NCI-H510A treated with DMSO at 0.1 percent for 48 hours (cell line): Measurements from ENCODE around the gene IFIT1B.
A peak's percentile ranks its signal among the peaks of the same experiment; 100 is the strongest.
"Not testable (repeated sequence)": the region's sequence is repeated elsewhere in the genome, so short reads cannot be mapped to it uniquely, and the experiment has no call there.

Source experiments
- DNase-seq: peaks from one replicate; lab custom pipeline; 2025; lab: John Stamatoyannopoulos, UW

IFIT1B gene, protein sequence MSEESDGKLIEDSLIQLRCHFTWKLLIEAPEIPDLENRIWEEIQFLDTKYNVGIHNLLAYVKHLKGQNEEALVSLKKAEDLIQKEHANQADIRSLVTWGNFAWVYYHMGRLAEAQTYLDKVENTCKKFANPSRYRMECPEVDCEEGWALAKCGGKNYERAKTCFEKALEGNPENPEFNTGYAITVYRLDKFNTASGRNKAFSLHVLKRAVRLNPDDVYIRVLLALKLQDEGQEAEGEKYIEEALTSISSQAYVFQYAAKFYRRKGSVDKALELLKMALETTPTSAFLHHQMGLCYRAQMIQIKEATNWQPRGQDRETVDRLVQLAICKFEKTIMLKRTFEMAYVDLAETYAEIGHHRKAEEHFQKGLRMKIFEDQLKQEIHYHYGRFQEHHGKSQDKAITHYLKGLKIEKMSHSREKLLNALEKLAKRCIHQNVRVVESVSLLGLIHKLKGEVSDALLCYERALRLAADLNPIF

GRCh38 chr10:89377705-89378637 is at the start of gene IFIT1B:
Gene IFIT1B, plus strand, starts transcription at chr10:89378056. Its CDS starts 80 bp downstream, at chr10:89378136.
- DNase-seq: peak; percentile 25

DNA sequence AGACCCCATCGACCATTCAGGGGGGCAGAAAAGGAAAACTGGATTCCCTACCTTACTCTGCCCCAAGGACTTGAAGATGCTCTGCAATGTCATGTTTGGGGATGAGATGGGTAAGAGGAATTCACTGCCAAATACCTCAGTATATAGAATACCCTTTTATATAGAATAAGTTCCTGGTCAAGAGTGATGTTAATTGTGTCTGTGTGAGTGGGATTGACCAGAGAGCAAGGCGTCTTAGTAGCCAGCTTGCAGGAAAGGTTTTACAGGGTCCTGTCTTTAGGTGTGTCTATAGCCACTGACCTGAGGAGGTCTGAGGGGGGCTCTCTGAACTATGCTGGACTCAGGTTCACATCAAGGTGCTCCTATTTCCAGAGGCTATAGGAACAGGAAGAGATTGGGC is 48.7 kb upstream of the IFIT1B start:
- DNase-seq: no peak

GRCh38 chr10:89330014-89330413 is 47.8 kb upstream of the IFIT1B start:
- not testable (repeated sequence) for DNase-seq

- no peak for DNase-seq
Measured at GRCh38 chr10:89330537-89331212, 47.2 kb upstream of the IFIT1B start.

DNA sequence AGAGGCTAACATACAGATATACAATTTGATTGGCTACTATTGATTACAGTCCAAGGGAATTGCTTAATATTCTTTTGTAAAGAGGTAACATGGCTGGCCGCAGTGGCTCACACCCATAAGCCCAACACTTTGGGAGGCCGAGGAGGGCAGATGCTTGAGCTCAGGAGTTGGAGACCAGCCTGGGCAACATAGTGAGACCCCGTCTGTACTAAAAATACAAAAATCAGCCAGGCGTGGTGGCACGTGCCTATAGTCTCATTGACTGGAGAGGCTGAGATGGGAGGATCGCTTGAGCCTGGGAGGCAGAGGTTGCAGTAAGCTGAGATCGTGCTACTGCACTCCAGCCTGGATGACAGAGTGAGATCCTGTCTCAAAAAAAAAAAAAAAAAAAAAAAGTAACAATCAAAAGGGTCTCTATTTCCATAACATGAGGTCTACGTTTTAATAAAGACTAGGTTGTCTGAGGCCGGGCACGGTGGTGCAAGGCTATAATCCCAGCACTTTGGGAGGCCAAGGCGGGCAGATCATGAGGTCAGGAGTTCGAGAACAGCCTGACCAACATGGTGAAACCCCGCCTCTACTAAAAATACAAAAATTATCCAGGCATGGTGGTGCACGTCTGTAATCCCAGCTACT is 46.3 kb upstream of the IFIT1B start:
- not testable (repeated sequence) for DNase-seq

- DNase-seq: no peak
Measured at GRCh38 chr10:89332123-89332633, 45.7 kb upstream of the IFIT1B start.

GRCh38 chr10:89335226-89335625 is 42.6 kb upstream of the IFIT1B start:
- no peak for DNase-seq

DNA sequence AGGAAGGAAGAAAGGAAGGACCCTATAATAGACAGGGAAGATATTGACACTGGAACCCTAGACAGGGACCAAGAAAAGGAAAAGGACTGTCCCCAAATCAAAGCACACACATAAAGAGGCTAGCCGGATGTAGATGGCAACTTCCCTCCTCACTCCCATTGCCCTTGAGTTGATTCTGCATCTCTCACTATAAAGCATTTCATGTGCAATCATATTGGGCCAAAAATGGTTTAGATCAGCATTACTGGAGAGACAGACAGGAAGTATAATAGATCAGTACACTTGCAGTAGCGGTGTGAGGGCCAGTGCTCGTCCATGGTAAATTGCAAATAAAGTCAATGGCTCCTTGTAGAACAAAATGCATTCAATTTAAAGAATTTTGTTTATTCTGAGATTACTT is 41.6 kb upstream of the IFIT1B start:
- DNase-seq: no peak

GRCh38 chr10:89337484-89337883 is 40.4 kb upstream of the IFIT1B start:
- DNase-seq: no peak

GRCh38 chr10:89338713-89339112 is 39.1 kb upstream of the IFIT1B start:
- no peak for DNase-seq

- DNase-seq: no peak
Measured at GRCh38 chr10:89339875-89340274, 38.0 kb upstream of the IFIT1B start.

DNA sequence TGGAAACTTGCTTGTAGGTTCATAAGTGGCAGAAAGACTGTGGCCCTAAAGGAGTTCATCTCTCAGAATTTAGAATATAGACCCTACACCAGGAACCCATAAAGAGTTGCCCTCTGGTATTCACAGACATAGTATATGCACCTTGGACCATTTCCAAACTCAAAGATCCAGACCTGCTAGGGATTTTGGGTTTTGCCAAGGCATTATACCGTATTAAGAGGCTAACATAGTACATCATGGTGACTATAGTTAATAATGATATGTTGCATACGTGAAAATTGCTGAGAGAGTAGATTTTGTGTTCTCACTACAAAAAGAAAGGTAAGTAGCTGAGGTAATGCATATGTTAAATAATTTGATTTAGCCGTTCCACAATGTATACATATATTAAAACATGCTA is 36.2 kb upstream of the IFIT1B start:
- no peak for DNase-seq

GRCh38 chr10:89342206-89342958 is 35.5 kb upstream of the IFIT1B start:
- DNase-seq: no peak

DNA sequence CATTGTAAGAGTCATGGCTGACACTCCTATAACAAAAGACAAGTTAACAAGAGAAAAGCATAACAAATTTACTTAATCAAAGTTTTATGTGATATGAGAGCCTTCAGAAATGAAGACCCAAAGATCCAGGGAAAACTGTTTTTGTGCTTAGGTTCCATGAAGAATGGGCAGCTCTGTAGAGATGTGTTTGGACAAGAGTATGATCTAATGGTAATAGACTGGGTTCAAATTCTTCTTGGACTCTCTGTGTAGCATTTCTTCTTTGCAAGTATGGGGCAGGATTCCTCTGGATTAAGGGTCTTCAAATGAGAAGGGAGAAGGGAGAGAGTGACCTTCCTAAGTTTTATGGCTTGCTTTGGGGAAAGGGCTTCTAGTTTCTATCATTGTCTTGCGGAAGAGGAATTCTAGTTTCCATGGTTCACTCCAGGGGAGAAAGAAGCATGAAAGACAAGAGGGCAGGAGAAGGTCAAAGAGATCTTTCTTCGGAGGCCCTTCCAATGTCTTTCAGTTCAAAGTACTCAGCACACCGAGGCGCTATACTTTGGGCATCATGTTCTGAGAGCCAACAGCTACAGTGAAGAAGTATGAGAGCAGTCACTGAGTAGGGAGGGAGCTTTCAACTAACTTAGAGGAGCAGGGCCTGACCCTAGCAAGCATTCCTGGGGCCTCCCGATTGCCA is 34.6 kb upstream of the IFIT1B start:
- DNase-seq: no peak

- no peak for DNase-seq
Measured at GRCh38 chr10:89344156-89344555, 33.7 kb upstream of the IFIT1B start.

DNA sequence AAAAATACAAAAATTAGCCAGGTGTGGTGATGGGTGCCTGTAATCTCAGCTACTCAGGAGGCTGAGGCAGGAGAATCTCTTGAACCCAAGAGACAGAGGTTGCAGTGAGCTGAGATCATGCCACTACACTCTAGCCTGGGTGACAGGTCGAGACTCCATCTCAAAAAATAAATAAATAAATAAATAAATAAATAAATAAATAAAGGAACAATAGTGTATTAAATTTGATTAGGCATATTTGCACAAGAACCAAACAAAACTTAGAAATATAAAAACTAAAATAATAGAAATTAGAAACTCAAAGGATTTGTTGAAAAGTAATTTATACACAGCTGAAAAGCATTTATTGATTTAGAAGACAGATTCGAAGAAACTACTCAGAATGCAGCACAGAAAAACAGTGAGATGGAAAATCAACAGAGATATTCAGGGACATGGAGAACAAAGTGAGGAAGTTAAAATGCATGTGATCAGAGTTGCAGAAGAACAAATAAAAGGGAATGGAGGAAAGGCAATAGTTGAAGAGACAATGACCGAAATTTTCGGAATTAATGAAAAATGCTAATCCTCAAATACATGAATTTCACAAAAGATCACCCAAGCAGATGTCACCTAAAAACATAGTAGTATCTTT is 32.4 kb upstream of the IFIT1B start:
- no peak for DNase-seq

- DNase-seq: no peak
Measured at GRCh38 chr10:89346405-89347254, 31.2 kb upstream of the IFIT1B start.

- DNase-seq: no peak
Measured at GRCh38 chr10:89347701-89348457, 30.0 kb upstream of the IFIT1B start.
